Uterus (tissue), 2 donors: ENCODE results near the gene NELL1.

ENCODE experiments used
- POLR2A ChIP-seq, 2 donors: fragments of 450-650 bp; IDR thresholded peaks; one replicate each; pipeline ENCODE4 v1.6.1; 2016; ENCODE audit warnings: antibody characterized with exemption in 2 of 2, mild to moderate bottlenecking in 1 of 2, moderate library complexity in 1 of 2
- TF ChIP-seq, protein P1 (sequence below), 4 experiments: fragments of 200-600 bp in 2 of 4; fragments of 450-650 bp in 2 of 4; sonication (generic) in 2 of 4; IDR thresholded peaks; one replicate each; pipeline ENCODE4 v1.5.1; 2016 to 2019; ENCODE audit warnings: antibody characterized with exemption in 4 of 4, mild to moderate bottlenecking in 2 of 4, moderate library complexity in 1 of 4

DNA sequence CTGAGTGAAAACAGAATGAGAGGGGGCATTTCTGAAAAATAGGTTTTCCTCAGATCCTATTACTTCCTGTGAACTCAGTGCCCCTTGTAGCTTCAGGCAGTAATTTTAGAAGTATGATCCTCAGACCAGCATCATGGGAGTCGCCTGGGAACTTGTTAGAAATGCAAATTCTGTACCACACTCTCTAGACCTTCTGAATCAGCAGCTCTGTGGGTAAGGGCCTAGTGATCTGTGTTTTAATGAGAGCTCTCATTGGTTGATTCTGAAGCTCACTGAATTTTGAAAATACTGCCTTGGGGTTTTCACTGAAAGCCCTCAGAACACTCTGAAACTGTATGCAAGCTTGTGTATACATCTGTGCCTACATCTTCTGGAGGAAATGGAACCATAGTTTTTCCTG is 876.3 kb downstream of the NELL1 start:
- TF ChIP-seq POLR2A (IDR thresholded peaks at IDR 0.05): no peak
- TF ChIP-seq, protein P1, sequence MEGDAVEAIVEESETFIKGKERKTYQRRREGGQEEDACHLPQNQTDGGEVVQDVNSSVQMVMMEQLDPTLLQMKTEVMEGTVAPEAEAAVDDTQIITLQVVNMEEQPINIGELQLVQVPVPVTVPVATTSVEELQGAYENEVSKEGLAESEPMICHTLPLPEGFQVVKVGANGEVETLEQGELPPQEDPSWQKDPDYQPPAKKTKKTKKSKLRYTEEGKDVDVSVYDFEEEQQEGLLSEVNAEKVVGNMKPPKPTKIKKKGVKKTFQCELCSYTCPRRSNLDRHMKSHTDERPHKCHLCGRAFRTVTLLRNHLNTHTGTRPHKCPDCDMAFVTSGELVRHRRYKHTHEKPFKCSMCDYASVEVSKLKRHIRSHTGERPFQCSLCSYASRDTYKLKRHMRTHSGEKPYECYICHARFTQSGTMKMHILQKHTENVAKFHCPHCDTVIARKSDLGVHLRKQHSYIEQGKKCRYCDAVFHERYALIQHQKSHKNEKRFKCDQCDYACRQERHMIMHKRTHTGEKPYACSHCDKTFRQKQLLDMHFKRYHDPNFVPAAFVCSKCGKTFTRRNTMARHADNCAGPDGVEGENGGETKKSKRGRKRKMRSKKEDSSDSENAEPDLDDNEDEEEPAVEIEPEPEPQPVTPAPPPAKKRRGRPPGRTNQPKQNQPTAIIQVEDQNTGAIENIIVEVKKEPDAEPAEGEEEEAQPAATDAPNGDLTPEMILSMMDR (IDR thresholded peaks at IDR 0.05): no peak
